Measurements from ENCODE around the gene WNT3.

Gene WNT3

GRCh38 chr17:46730026-46730425, 88.5 kb downstream of the WNT3 start:
- no peak for DNase-seq (ENCODE audit: low spot score)

GRCh38 chr17:46727572-46728348, 90.7 kb downstream of the WNT3 start:
- no peak for DNase-seq (ENCODE audit: low spot score)

GRCh38 chr17:46726206-46726605, 92.3 kb downstream of the WNT3 start:
- DNase-seq (ENCODE audit: low spot score) = no peak

GRCh38 chr17:46722662-46723285, 95.7 kb downstream of the WNT3 start:
- DNase-seq (ENCODE audit: low spot score) = no peak

- DNase-seq (ENCODE audit: low spot score) = no peak
These were observed 98.1 kb downstream of the WNT3 start for GRCh38 chr17:46720408-46720807.

GRCh38 chr17:46719891-46720290, 98.6 kb downstream of the WNT3 start:
- DNase-seq (ENCODE audit: low spot score) = no peak

GRCh38 chr17:46717999-46718398, 100.5 kb downstream of the WNT3 start:
- DNase-seq (ENCODE audit: low spot score) = no peak
